DOHH2 (cell line): Measurements from ENCODE around the gene DNMT1.
"Not testable (repeated sequence)": the region's sequence is repeated elsewhere in the genome, so short reads cannot be mapped to it uniquely, and the experiment has no call there.

Source experiments
- H3F3A ChIP-seq: fragments of 200-600 bp; sonication (generic), shearing (Covaris generic); 2 replicates; pipeline ENCODE4 v1.6.0; 2016; ENCODE audit warnings: antibody characterized with exemption, mild to moderate bottlenecking; ENCODE audit not compliant: control insufficient read depth, insufficient read depth
- H3K27ac ChIP-seq: fragments of 200-600 bp; sonication (generic); 2 replicates; pipeline ENCODE4 v1.5.1; 2014; ENCODE audit warnings: low read depth, mild to moderate bottlenecking, low read length, moderate library complexity
- H3K27me3 ChIP-seq: fragments of 200-600 bp; sonication (generic); 2 replicates; pipeline ENCODE4 v1.6.1; 2014; ENCODE audit warnings: mild to moderate bottlenecking, low read length, mixed read lengths; ENCODE audit not compliant: control insufficient read depth
- H3K36me3 ChIP-seq: fragments of 200-600 bp; sonication (generic); 2 replicates; pipeline ENCODE4 v1.6.1; 2014; ENCODE audit warnings: mild to moderate bottlenecking, low read length, moderate library complexity, mixed read lengths; ENCODE audit not compliant: control insufficient read depth
- H3K4me1 ChIP-seq: fragments of 200-600 bp; sonication (generic); 2 replicates; pipeline ENCODE4 v1.6.1; 2014; ENCODE audit warnings: mild to moderate bottlenecking, low read length, mixed read lengths; ENCODE audit not compliant: control insufficient read depth
- H3K4me2 ChIP-seq: fragments of 200-600 bp; sonication (generic); 2 replicates; pipeline ENCODE4 v1.6.0; 2014; ENCODE audit warnings: mild to moderate bottlenecking, low read length, moderate library complexity
- H3K4me3 ChIP-seq: fragments of 200-600 bp; sonication (generic); 2 replicates; pipeline ENCODE4 v1.5.1; 2014; ENCODE audit warnings: mild to moderate bottlenecking, low read length, mixed read lengths
- H3K79me2 ChIP-seq: fragments of 200-600 bp; sonication (generic); 2 replicates; pipeline ENCODE4 v1.6.1; 2014; ENCODE audit warnings: mild to moderate bottlenecking, low read length, mixed read lengths; ENCODE audit not compliant: control insufficient read depth
- H3K9me2 ChIP-seq: fragments of 200-600 bp; sonication (generic); replicated peaks from 2 replicates; pipeline ENCODE4 v1.6.1; 2014; ENCODE audit warnings: mild to moderate bottlenecking, low read length, mixed read lengths; ENCODE audit not compliant: control insufficient read depth
- H3K9me3 ChIP-seq: fragments of 200-600 bp; sonication (generic); 2 replicates; pipeline ENCODE4 v1.6.1; 2014; ENCODE audit warnings: antibody characterized with exemption, low read length, mixed read lengths; ENCODE audit not compliant: control insufficient read depth, insufficient read depth
- H4K20me1 ChIP-seq: fragments of 200-600 bp; sonication (generic); 2 replicates; pipeline ENCODE4 v1.6.0; 2014; ENCODE audit warnings: low read depth, mild to moderate bottlenecking, antibody characterized with exemption, low read length, moderate library complexity; ENCODE audit not compliant: control insufficient read depth, insufficient read depth
- EZH2phosphoT487 ChIP-seq: fragments of 200-600 bp; sonication (generic); IDR thresholded peaks from 2 replicates; pipeline ENCODE4 v1.6.1; 2017; ENCODE audit warnings: borderline replicate concordance, mild to moderate bottlenecking, antibody characterized with exemption, low read length, moderate library complexity, mixed read lengths
- TF ChIP-seq, protein P1 (sequence below): fragments of 200-600 bp; sonication (generic); IDR thresholded peaks from one replicate; pipeline ENCODE4 v1.5.1; 2014; ENCODE audit warnings: antibody characterized with exemption, mild to moderate bottlenecking, low read depth, low read length; ENCODE audit not compliant: poor library complexity, severe bottlenecking

The DNMT1 gene

DNA sequence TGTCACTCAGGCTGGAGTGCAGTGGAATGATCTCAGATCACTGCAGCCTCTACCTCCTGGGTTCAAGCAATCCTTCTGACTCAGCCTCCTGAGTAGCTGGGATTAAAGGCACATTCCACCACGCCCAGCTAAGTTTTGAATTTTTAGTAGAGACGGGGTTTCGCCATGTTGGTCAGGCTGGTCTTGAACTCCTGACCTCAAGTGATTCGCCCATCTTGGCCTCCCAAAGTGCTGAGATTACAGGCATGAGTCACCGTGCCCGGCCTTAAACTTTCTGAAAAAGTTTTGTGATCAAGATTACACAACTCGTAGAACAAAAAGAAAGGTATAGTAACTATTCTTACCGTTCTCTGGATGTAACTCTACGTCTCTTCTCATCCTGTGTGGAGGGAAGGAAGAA lies 21.2 kb downstream of the DNMT1 start:
- Histone ChIP-seq H3K4me3 (no peak overlapping the region), H3K9me2 (no peaks in the 10 kb centered on the region), H3K4me2 (no peak overlapping the region), H3K27me3 (no peaks in the 10 kb centered on the region), H3K79me2 (peaks cover 84% of the 10 kb centered on the region), H3K9me3 (no peaks in the 10 kb centered on the region), H3K36me3 (peaks cover 88% of the 10 kb centered on the region), H4K20me1 (peaks cover 25% of the 10 kb centered on the region; the same call in 1 of the 2 replicates), H3K4me1 (no peaks in the 10 kb centered on the region), H3K27ac (no peak overlapping the region), H3F3A (peaks cover 18% of the 10 kb centered on the region)
- TF ChIP-seq, protein P1, sequence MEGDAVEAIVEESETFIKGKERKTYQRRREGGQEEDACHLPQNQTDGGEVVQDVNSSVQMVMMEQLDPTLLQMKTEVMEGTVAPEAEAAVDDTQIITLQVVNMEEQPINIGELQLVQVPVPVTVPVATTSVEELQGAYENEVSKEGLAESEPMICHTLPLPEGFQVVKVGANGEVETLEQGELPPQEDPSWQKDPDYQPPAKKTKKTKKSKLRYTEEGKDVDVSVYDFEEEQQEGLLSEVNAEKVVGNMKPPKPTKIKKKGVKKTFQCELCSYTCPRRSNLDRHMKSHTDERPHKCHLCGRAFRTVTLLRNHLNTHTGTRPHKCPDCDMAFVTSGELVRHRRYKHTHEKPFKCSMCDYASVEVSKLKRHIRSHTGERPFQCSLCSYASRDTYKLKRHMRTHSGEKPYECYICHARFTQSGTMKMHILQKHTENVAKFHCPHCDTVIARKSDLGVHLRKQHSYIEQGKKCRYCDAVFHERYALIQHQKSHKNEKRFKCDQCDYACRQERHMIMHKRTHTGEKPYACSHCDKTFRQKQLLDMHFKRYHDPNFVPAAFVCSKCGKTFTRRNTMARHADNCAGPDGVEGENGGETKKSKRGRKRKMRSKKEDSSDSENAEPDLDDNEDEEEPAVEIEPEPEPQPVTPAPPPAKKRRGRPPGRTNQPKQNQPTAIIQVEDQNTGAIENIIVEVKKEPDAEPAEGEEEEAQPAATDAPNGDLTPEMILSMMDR, result no peak
- TF ChIP-seq EZH2phosphoT487, result no peak

DNA sequence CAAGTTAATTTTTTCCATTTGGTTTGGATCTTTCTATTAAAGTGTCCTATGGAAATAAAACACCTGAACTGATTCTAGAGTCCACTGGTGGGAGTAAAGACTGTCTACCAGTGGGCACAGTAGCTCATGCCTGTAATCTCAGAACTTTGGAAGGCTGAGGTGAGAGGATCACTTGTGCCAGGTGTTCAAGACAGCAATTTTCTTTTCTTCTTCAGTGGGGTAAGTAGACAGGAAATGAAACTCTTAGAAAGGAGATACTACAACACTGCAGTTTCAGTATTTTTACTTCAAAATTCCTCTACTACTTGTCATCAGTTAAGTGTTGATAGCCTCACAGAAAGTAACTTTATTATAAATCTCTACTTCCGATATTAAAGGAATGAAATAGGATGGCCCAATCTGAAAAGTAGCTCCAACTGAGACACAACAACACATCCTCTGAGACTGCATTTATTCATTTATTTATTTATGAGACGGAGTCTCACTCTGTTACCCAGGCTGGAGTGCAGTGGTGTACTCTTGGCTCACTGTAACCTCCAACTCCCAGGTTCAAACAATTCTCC lies 26.3 kb downstream of the DNMT1 start:
- Histone ChIP-seq H3K36me3 (peaks cover 91% of the 10 kb centered on the region), H3K4me2 (no peak overlapping the region), H3K4me1 (no peaks in the 10 kb centered on the region), H3K27ac (no peak overlapping the region), H3K4me3 (no peak overlapping the region), H3K27me3 (no peaks in the 10 kb centered on the region), H3K9me3 (no peaks in the 10 kb centered on the region), H3K9me2 (no peaks in the 10 kb centered on the region), H4K20me1 (peaks cover 17% of the 10 kb centered on the region; the same call in 1 of the 2 replicates), H3F3A (peaks cover 9% of the 10 kb centered on the region), H3K79me2 (peaks cover 75% of the 10 kb centered on the region)
- TF ChIP-seq, protein P1, result no peak
- no peak for TF ChIP-seq EZH2phosphoT487

DNA sequence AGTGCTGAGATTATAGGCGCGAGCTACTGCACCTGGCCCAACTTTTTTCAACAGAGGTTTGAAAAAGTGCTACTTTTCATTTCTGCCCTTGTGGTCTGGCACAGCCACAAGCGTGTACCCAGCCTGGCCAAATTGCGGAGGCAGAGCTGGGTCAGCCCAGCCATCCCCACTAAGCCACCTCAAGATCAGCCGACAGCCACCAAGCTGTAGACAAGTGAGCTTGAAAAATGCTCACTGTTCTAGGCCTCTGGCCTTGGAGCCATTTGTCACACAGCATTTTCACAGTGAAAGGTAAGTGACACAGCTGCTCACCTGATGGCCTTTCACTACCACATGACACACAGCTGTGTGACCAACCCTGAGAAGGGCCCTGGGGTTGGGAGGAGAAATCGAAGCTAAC lies 27.3 kb downstream of the DNMT1 start:
- H3K27me3 ChIP-seq, result no peaks in the 10 kb centered on the region
- H3F3A ChIP-seq, result peaks cover 8% of the 10 kb centered on the region
- peaks cover 91% of the 10 kb centered on the region for H3K36me3 ChIP-seq
- H3K9me3 ChIP-seq, result no peaks in the 10 kb centered on the region
- no peak overlapping the region for H3K4me2 ChIP-seq
- H3K79me2 ChIP-seq, result peaks cover 70% of the 10 kb centered on the region
- peaks cover 12% of the 10 kb centered on the region; the same call in 1 of the 2 replicates for H4K20me1 ChIP-seq
- TF ChIP-seq EZH2phosphoT487, result no peak
- TF ChIP-seq, protein P1, result no peak
- no peak overlapping the region for H3K27ac ChIP-seq
- H3K9me2 ChIP-seq, result no peaks in the 10 kb centered on the region
- H3K4me3 ChIP-seq, result no peak overlapping the region
- no peaks in the 10 kb centered on the region for H3K4me1 ChIP-seq

DNA sequence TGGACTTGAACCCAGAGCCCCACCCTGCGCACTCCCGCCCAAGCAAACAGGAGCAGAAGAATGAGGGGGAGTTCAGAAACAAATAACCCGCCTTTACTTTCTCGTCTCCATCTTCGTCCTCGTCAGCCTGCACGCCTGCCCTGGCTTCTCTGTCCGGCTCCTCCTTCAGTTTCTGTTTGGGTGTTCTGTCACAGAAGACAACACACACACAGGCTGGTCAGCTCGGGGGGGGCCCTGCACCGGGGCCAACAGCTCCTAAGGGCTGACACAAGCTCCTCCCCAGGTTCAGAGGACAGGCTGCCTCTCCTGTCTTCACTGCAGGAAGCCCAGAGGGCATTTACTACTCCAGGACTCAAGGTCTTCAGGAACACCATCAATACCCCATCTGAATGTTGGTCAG lies 28.3 kb downstream of the DNMT1 start:
- Histone ChIP-seq H3K36me3 (peaks cover 95% of the 10 kb centered on the region), H4K20me1 (peaks cover 12% of the 10 kb centered on the region; the same call in 1 of the 2 replicates)
- H3K4me1 ChIP-seq, result not testable (repeated sequence)

More for the DNA sequence above, 28.3 kb downstream of the DNMT1 start:
- not testable (repeated sequence) for H3F3A ChIP-seq, H3K9me2 ChIP-seq, H3K4me3 ChIP-seq, H3K27me3 ChIP-seq, H3K27ac ChIP-seq, H3K9me3 ChIP-seq, H3K4me2 ChIP-seq
- H3K79me2 ChIP-seq, result peaks cover 70% of the 10 kb centered on the region
